Activated naive CD4-positive, alpha-beta T cell treated with anti-CD3 and anti-CD28 coated beads, Interleukin-2, amount 10 ng/mL, durations not matched to agents 7 days and 5 days (primary cell): ENCODE data around the gene COMT.
A peak's percentile ranks its signal among the peaks of the same experiment; 100 is the strongest.

Source experiments
- CTCF ChIA-PET: fragments of 350-600 bp; sonication (Branson Sonifier 250); formaldehyde crosslinking; loops from one replicate; lab custom pipeline; 2021; ENCODE audit warnings: antibody characterized with exemption; lab: Charles Lee
- DNase-seq: peaks from one replicate; pipeline ENCODE4 v3.0.0-alpha.2; 2020
- H3K27ac Mint-ChIP-seq: one replicate; pipeline ENCODE4 v1.8.0; 2021; ENCODE audit warnings: mild to moderate bottlenecking, moderate library complexity, mixed read lengths
- H3K27me3 Mint-ChIP-seq: one replicate; pipeline ENCODE4 v1.8.0; 2021; ENCODE audit warnings: mild to moderate bottlenecking, mixed read lengths
- H3K36me3 Mint-ChIP-seq: one replicate; pipeline ENCODE4 v1.8.0; 2021; ENCODE audit warnings: mixed read lengths
- H3K4me1 Mint-ChIP-seq: one replicate; pipeline ENCODE4 v1.8.0; 2021; ENCODE audit warnings: mixed read lengths
- H3K4me3 Mint-ChIP-seq: one replicate; pipeline ENCODE4 v1.8.0; 2021; ENCODE audit warnings: mild to moderate bottlenecking, moderate library complexity, mixed read lengths
- H3K9me3 Mint-ChIP-seq: one replicate; pipeline ENCODE4 v1.8.0; 2021; ENCODE audit warnings: mixed read lengths

COMT gene

GRCh38 chr22:19941365-19942082 is at the start of gene COMT, which contains the start of gene TXNRD2:
Gene COMT, plus strand, starts transcription at chr22:19941772. Its CDS starts 20,755 bp downstream, at chr22:19962527.
Gene TXNRD2, minus strand, starts transcription at chr22:19941818. Its CDS starts 15 bp downstream, at chr22:19941803.
- Mint-ChIP-seq H3K36me3 (peaks cover 17% of the 10 kb centered on the region), H3K9me3 (peaks cover 2% of the 10 kb centered on the region), H3K4me3 (peak within 1 kb of the TSS; percentile 94), H3K27ac (peak within 1 kb of the TSS; percentile 94), H3K27me3 (no peaks in the 10 kb centered on the region), H3K4me1 (peaks cover 37% of the 10 kb centered on the region)
- DNase-seq: peak; percentile 85
- CTCF ChIA-PET: interaction anchor here (1.2 kb wide), 1 partner anchor 31 kb away, joined by 4 read pairs; no protein-coding TSS in a partner anchor

GRCh38 chr22:19892257-19892879 is 49.2 kb upstream of the COMT start:
- peak overlapping the region; percentile 59 for H3K4me3 Mint-ChIP-seq
- DNase-seq: peak; percentile 67
- H3K27me3 Mint-ChIP-seq: no peaks in the 10 kb centered on the region
- peaks cover 75% of the 10 kb centered on the region for H3K4me1 Mint-ChIP-seq
- peak overlapping the region; percentile 93 for H3K27ac Mint-ChIP-seq
- no peaks in the 10 kb centered on the region for H3K9me3 Mint-ChIP-seq
- CTCF ChIA-PET: interaction anchor here (0.7 to 1.4 kb wide), 2 partner anchors 37 to 38 kb away, joined by 3 to 7 read pairs; no protein-coding TSS in a partner anchor
- H3K36me3 Mint-ChIP-seq: peaks cover 4% of the 10 kb centered on the region

GRCh38 chr22:19892925-19893324 is 48.6 kb upstream of the COMT start:
- no peak overlapping the region for H3K4me3 Mint-ChIP-seq
- H3K36me3 Mint-ChIP-seq: peaks cover 4% of the 10 kb centered on the region
- CTCF ChIA-PET: interaction anchor here (1.4 kb wide), 1 partner anchor 37 kb away, joined by 7 read pairs; no protein-coding TSS in a partner anchor
- peaks cover 71% of the 10 kb centered on the region for H3K4me1 Mint-ChIP-seq
- DNase-seq: no peak
- no peaks in the 10 kb centered on the region for H3K27me3 Mint-ChIP-seq
- peak overlapping the region; percentile 93 for H3K27ac Mint-ChIP-seq
- H3K9me3 Mint-ChIP-seq: no peaks in the 10 kb centered on the region

GRCh38 chr22:19893363-19893762 is 48.2 kb upstream of the COMT start:
- H3K36me3 Mint-ChIP-seq: peaks cover 4% of the 10 kb centered on the region
- DNase-seq: no peak
- peak overlapping the region; percentile 93 for H3K27ac Mint-ChIP-seq
- CTCF ChIA-PET: no interaction called here
- peaks cover 70% of the 10 kb centered on the region for H3K4me1 Mint-ChIP-seq
- no peaks in the 10 kb centered on the region for H3K27me3 Mint-ChIP-seq
- H3K9me3 Mint-ChIP-seq: no peaks in the 10 kb centered on the region
- no peak overlapping the region for H3K4me3 Mint-ChIP-seq

- Mint-ChIP-seq H3K27ac (peak overlapping the region; percentile 49), H3K4me1 (peaks cover 62% of the 10 kb centered on the region)
- CTCF ChIA-PET: interaction anchor here (1.1 kb wide), 1 partner anchor 8 kb away, joined by 6 read pairs; no protein-coding TSS in a partner anchor
Measured at GRCh38 chr22:19895160-19895849, 46.3 kb upstream of the COMT start.

DNA sequence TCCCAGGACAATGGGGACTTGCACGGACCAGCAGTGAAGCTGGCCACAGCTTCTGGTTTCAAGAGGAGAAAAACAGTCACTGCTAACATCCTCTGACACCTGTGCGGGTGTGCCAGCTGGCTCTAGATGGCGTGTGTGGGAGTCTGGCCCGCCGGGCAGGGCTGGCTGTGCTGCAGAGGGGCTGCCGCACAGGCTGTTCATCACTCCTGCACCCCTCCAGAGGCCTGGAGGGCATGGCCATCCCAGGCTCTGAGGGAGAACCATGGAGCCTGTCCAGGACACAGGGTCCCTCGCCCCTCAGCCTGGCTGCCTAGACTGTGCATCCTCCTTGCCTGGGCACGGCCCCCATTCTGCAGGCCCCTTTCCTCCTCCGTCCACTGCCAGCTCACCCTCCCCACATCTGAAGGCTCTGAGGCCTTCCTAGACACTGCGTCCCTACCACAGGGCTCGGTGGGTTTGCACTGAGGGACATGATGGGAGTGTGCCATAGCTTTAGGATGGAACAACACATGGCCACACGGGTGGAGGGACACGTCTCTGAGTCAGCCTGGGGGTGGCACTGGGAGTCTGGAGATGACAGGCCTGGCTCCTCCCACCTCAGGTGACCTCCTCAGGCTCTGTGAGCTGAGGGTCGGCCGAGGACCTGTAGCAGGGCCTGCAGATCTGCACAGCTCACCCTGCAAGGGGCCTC is 44.8 kb upstream of the COMT start:
- peaks cover 47% of the 10 kb centered on the region for H3K4me1 Mint-ChIP-seq

More at GRCh38 chr22:19895160-19895849, 46.3 kb upstream of the COMT start:
- DNase-seq: no peak
- Mint-ChIP-seq H3K4me3 (no peak overlapping the region), H3K36me3 (peaks cover 5% of the 10 kb centered on the region), H3K9me3 (no peaks in the 10 kb centered on the region), H3K27me3 (no peaks in the 10 kb centered on the region)

DNA sequence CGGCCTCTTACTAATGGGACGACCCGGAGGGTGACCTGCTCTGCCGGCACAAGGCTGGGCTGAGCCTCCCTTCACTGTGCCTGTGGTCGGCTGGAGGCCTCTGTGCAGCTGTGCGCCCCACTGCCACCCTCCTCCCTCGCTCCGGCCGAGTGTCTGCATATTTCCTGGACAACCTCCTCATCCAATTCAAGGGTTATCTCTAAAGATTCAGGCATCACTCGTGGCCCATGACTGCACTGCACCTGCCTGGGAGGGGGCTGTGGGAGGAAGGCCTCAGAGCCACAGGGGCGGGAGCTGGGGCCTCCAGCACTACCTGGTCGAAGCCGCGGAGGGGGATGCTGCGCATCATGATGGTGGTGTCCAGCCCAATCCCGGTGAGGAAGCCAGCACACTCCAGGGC is 43.8 kb upstream of the COMT start:
- peaks cover 5% of the 10 kb centered on the region for H3K36me3 Mint-ChIP-seq

More for the DNA sequence above, 44.8 kb upstream of the COMT start:
- Mint-ChIP-seq H3K36me3 (peaks cover 5% of the 10 kb centered on the region), H3K27me3 (no peaks in the 10 kb centered on the region), H3K27ac (peak overlapping the region; percentile 37), H3K9me3 (no peaks in the 10 kb centered on the region), H3K4me3 (no peak overlapping the region)
- CTCF ChIA-PET: interaction anchor here (1.1 to 4.6 kb wide), 4 partner anchors 9 to 167 kb away, joined by 5 to 16 read pairs (median 7); no protein-coding TSS in a partner anchor
- DNase-seq: peak; percentile 34

DNA sequence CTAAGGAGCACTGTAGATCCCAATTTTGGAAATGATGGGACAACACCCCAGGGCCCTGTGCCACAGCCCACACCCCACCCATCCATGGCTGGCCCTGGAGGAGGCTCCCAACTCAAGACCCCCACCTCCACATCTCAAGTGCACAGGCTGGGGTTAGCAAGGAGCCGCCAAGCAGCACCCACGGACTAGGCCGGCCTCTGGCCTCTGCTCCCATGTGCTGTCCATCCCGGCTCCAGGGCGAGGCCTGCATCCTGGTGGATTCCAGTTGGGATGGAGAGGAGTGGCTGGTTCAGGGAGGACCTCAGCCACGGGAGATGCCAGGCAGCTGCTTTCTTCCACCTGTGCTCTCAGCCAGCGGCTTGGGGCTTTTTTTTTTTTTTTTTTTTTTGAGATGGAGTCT is 43.4 kb upstream of the COMT start:
- DNase-seq: no peak
- Mint-ChIP-seq H3K36me3 (peaks cover 5% of the 10 kb centered on the region), H3K27me3 (no peaks in the 10 kb centered on the region), H3K4me3 (no peak overlapping the region), H3K27ac (no peak overlapping the region), H3K4me1 (peaks cover 33% of the 10 kb centered on the region), H3K9me3 (no peaks in the 10 kb centered on the region)
- CTCF ChIA-PET: interaction anchor here (1.0 to 4.6 kb wide), 3 partner anchors 12 to 168 kb away, joined by 3 to 16 read pairs (median 8); no protein-coding TSS in a partner anchor

More for the DNA sequence above, 43.8 kb upstream of the COMT start:
- Mint-ChIP-seq H3K4me1 (peaks cover 38% of the 10 kb centered on the region), H3K4me3 (no peak overlapping the region), H3K9me3 (no peaks in the 10 kb centered on the region), H3K27ac (no peak overlapping the region), H3K27me3 (no peaks in the 10 kb centered on the region)
- CTCF ChIA-PET: interaction anchor here (1.9 to 4.6 kb wide), 3 partner anchors 8 to 168 kb away, joined by 5 to 16 read pairs (median 8); no protein-coding TSS in a partner anchor
- DNase-seq: no peak

DNA sequence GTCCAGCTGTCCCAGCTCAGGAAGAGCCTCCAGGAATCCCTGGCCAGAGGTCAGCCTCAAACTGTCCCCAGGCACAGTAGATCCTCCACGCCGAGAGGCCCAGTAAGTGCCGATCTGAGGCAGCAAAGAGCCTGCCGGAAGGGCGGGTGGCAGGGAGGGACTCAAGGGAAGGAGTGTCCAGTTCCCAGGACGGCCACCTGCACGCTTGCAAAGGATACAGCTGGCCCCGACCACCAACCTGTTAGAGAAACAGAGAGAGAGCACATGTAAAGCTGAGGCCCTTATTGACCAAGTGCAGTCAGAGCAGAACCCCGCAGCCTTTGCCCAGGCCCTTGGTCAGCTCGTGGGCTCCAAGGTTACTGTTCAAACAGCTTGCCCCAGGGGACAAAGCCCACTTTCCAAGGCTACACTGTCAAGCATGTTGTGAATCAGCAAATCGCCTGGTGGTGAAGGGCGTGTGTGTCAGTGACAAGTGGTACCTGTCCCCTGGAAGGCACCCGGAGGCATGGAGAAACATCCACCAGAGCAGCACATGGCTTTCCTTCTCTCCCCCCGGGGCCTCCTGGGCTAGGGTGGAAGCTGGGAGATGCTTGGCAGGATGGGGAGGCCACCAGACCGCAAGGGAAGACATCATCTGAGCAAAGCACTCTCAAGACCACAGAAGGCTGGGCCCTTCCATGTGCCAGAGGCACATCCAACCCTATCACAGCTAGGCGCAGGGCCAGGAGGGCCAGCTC is 42.6 kb upstream of the COMT start:
- Mint-ChIP-seq H3K36me3 (peaks cover 4% of the 10 kb centered on the region), H3K4me1 (peaks cover 25% of the 10 kb centered on the region), H3K9me3 (no peaks in the 10 kb centered on the region), H3K27me3 (no peaks in the 10 kb centered on the region), H3K4me3 (no peak overlapping the region), H3K27ac (peak overlapping the region; percentile 55)
- CTCF ChIA-PET: interaction anchor here (0.6 to 4.6 kb wide), 5 partner anchors 10 to 169 kb away, joined by 3 to 16 read pairs (median 4); no protein-coding TSS in a partner anchor
- no peak for DNase-seq

DNA sequence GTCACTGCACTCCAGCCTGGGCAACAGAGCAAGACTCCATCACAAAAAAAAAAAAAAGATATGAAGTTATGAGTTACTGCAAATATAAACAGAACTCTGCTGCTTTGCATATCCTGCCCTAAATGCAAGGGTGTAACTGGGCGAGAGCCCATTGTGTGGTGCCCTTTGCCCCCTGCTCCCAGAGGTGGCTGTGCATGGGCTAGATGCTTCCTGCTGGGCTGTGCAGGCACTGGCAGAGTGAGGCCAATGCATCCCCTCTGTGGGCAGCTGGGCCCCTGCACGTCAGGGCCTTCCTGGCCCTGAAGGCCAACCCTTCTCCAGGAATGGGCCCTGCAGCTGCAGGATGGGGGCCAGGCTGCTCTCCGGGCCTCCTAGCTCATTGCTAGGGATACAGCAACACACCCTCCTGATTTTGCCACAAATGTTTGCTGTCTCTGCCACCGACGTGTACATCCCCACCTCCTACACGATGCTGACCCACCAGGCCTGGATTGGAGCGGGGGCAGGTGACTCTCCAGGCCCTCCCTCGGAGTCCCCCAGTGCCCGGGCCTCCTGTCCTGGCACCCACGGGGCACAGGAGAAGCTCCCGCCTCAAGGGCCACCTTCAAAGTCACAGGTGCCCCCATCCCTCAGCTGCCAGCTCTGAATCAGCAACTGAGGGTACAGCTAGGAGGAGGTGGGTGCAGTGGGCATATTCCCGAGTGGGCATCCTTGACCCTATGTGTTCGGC is 40.7 kb upstream of the COMT start:
- Mint-ChIP-seq H3K27me3 (no peaks in the 10 kb centered on the region), H3K4me1 (peaks cover 12% of the 10 kb centered on the region), H3K36me3 (peaks cover 1% of the 10 kb centered on the region), H3K9me3 (no peaks in the 10 kb centered on the region), H3K4me3 (no peak overlapping the region), H3K27ac (no peak overlapping the region)
- DNase-seq: no peak
- CTCF ChIA-PET: interaction anchor here (1.8 to 2.1 kb wide), 2 partner anchors 10 to 170 kb away, joined by 10 to 13 read pairs; no protein-coding TSS in a partner anchor

GRCh38 chr22:19901577-19902244 is 39.9 kb upstream of the COMT start:
- H3K4me3 Mint-ChIP-seq: no peak overlapping the region
- peaks cover 1% of the 10 kb centered on the region for H3K36me3 Mint-ChIP-seq
- no peak for DNase-seq
- CTCF ChIA-PET: interaction anchor here (1.8 to 2.1 kb wide), 2 partner anchors 9 to 171 kb away, joined by 10 to 13 read pairs; no protein-coding TSS in a partner anchor
- H3K27me3 Mint-ChIP-seq: no peaks in the 10 kb centered on the region
- no peaks in the 10 kb centered on the region for H3K9me3 Mint-ChIP-seq
- H3K27ac Mint-ChIP-seq: no peak overlapping the region
- H3K4me1 Mint-ChIP-seq: peaks cover 4% of the 10 kb centered on the region
